SW480 (cell line): ENCODE data around the gene GRAMD1A.
A peak's percentile ranks its signal among the peaks of the same experiment; 100 is the strongest.
"Not testable (repeated sequence)": the region's sequence is repeated elsewhere in the genome, so short reads cannot be mapped to it uniquely, and the experiment has no call there.

Experiments
- DNase-seq: peaks from one replicate; pipeline ENCODE4 v3.0.0-alpha.2; 2016; ENCODE audit warnings: low spot score

The GRAMD1A gene

GRCh38 chr19:34979819-34980640, 20.1 kb upstream of the GRAMD1A start:
- DNase-seq: no peak

- no peak for DNase-seq
These were observed 17.8 kb upstream of the GRAMD1A start for GRCh38 chr19:34982275-34982674.

- no peak for DNase-seq
These were observed 16.3 kb upstream of the GRAMD1A start for GRCh38 chr19:34983786-34984185.

GRCh38 chr19:34984287-34984686, 15.8 kb upstream of the GRAMD1A start:
- DNase-seq: no peak

DNA sequence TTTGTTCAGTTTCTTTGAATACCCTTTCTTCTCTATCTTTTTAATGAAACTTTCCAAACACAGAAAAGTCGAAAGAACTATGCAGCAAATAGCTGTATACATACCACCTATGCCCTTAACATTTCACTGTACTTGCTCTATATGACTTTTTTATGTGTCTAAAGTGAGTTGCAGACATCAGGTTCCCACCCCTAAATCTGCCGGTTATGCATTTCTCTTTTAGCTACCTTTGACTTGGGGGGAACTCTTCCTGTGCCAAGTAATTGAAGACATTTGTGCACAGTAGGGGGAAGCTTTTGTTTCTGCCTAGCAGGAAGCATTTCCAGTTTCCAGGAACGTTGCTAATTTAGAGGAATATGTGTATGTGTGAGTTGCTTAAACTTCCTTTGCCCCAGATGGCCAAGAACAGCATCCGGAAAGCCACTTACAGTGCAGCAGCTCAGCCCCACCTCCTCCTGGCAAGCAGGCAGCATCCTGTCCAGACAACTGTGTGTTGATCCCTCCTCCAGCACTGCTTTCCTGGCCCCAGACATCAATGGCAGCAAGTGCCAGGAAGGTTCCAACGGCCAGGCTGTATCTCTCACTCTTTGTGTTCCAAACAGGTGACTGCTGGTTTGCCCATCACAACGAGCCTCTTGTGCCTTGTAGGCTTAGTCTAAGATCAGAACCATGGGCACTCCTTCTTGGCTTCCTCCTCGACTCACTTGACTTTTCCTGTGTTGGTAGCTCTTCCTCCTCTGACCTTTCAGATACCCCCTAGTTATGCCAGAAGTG, 14.7 kb upstream of the GRAMD1A start:
- no peak for DNase-seq

DNA sequence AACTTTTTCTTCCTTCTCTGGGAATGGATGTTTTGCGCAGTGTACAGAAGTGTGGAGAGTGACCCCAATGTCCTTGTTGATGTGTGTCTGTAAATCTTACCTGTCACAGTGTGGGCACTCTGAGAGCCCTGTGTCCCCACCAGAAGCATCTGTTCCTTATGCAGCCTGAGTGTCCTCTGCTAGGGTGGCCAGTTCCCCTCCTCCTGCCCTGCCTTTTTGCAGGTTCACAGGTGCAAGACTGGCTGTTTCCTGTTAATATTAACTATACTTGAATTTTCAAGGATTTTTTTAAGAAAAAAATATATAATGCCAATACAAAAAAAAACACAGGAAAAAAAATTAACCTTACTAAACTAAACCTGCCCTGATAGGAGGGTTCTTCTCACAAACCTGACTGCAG, 12.0 kb upstream of the GRAMD1A start:
- no peak for DNase-seq

GRCh38 chr19:34989298-34989697, 10.8 kb upstream of the GRAMD1A start:
- DNase-seq: no peak

DNA sequence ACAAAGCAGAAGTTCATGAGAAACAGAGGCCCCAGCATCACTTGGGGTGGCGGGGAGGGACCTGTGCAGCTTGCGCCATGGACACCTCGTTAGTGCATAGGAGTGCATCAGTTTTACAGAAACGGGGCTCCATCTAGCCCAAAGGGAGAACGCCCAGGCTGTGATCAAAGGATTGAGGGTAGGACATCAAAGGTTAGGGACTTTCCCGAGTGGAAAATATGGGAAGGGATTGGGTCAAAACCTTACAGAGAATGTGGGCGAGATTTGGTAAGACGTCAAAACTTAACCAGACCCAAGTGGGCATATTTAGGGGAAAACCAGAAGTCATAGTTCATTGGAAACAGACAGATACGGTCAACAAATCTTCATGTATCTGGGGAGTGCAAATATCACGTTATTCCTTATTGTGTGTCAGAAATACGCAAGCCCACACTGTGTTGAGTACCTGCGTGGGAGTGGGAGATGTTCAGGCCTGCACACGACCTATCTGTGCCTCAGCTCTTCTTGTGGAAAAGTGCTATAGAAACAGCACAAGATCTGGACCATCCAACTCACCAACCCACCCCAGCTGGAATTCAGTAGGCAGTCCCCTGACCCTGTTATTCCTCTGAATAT, 9.4 kb upstream of the GRAMD1A start:
- DNase-seq: no peak

DNA sequence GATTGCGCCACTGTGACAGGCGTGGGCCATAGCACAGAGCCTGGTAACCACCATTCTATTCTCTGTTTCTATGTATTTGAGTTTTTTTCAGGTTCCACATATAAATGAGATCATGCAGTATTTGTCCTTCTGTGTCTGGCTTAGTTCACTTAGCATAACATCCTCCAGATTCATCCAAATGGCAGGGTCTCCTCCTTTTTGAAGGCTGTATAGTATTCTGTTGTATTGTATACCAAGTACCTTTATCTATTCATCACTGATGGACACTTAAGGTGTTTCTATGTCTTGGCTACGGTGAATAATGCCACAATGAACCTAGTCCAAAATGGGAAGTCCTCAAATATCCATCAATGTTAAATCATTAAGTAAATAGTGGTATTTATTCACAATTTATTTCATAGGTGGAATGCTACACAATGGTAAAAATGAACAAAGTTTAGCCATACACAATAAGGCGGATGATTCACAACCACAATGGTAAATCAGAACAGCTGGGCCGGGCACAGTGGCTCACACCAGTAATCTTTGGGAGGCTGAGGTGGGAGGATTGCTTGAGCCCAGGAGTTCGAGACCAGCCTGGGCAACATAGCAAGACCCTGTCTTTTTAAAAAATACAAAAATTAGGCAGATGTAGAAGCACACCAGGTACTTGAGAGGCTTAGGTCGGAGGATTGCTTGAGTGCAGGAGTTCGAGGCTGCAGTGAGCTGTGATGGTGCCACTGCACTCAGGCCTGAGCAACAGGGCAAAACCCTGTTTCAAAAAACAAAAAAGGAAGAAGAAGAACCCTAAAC, 8.4 kb upstream of the GRAMD1A start:
- no peak for DNase-seq

DNA sequence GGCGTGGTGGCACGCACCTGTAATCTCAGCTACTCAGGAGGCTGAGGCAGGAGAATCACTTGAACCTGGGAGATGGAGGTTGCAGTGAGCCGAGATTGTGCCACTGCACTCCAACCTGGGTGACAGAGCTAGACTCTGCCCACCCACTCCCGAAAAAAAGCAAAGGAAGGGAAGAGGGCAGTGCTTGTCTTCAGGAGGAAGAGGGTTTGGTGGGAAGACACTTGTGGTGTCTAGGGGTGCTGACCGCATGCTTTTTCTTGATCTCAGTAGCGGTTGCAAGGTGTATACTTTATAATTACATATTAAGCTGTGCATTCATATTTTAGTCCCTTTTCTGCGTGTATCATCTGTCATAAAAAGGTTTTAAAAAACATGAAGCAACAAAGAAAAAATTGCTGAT, 7.5 kb upstream of the GRAMD1A start:
- not testable (repeated sequence) for DNase-seq

DNA sequence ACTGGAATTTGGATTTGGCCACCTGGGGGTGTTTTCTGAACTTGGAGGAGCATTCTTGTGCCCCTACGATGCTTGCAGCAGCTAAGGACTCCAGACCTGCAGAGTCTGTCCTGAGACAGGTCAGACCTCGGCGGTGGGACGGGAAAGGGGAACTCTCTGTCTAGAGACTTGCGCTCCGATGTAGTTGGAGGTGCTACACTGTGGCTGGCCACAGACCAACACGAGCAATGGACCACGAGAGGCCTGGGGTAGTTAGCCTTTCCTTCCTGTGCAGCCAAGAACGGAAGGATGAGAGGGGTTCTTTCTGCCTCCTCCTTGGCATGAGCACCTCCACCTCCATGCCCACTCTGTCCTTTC, 5.9 kb upstream of the GRAMD1A start:
- DNase-seq: no peak

- DNase-seq: no peak
These were observed 5.2 kb upstream of the GRAMD1A start for GRCh38 chr19:34994643-34995541.

- DNase-seq: no peak
These were observed 4.6 kb upstream of the GRAMD1A start for GRCh38 chr19:34995551-34995950.

DNA sequence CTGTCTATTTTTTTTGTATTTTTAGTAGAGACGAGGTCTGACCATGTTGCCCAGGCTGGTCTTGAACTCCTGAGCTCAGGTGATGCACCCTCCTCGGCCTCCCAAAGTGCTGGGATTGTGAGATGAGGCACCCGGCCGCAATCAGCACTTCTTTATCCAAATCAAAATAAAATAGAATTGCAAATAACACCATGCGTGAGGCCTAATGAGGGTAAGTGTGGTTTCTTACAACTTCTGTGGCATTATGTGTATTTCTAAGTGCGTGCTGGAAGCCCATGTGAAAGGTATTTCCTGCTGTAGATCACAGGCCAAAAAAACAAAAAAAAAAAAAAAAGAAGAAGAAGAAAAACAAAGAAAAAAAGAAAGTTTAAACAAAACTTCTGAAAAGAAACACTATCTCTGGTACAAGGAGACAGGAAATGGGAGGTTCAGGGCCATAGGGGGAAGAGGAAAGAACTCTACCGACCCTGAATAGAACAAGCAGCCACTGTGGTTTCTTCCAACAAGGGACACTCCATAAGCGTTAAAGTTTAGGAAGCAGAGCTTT, 3.0 kb upstream of the GRAMD1A start:
- no peak for DNase-seq

DNA sequence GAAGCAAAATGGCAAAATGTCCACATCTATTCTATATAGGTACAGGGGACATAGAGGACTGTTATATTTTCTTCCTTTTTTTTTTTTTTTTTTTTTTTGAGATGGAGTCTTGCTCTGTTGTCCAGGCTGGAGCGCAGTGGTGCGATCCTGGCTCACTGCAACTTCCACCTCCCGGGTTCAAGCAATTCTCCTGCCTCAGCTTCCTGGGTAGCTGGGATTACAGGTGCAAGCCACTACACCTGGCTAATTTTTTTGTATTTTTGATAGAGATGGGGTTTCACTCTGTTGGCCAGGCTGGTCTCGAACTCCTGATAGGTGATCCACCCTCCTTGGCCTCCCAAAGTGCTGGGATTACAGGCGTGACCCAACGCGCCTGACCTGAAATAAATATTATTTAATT, 1.9 kb upstream of the GRAMD1A start:
- DNase-seq: not testable (repeated sequence)

- no peak for DNase-seq
These were observed 1.2 kb upstream of the GRAMD1A start for GRCh38 chr19:34998777-34999497.

- no peak for DNase-seq
These were observed 169 bp downstream of the GRAMD1A start for GRCh38 chr19:35000338-35000646.

DNA sequence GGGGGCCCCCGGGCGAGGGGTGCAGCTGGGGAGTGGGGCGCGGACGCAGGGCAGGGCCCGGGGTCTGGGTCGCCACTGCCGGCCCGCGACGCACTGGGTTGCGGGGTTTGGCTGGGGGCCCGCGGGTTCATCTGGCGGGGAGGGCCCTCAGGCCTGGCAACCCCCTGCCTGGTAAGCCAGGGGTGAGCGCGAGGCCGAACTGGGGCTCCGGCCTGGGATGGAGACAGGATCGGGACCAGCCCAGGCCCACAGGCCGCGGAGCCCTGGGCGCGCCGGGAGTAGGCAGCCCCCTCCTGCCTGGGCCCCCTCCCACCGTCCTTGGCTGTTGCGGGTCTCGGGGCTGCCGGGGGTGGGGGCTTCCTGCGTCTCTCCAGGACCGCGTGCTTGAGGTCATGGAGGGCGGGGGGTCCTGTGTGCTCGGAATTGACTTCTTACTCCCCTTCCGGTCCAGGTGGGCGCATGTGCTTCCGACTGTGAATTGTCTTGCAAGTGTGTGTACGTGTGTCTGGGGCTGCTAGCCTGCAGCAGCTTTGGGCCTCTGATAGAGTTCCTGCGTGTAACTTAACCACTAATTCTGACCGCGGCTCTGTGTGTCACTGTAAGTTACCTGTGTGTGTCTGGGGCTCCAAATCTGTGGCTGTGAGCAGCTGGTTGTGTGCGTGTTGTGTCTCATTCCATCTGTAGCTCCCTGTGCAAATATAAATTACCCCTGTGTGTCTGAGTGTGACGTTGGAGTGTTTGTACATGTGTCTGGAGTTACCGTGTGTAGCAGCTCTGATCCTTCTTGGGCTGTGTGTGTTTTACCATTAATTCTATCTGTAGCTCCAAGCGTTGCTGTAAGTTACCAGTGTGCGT, 751 bp downstream of the GRAMD1A start:
- DNase-seq: peak; percentile 75

- no peak for DNase-seq
These were observed 2.0 kb downstream of the GRAMD1A start for GRCh38 chr19:35002037-35002535.
